ENCODE data around the gene MYO3B.

MYO3B gene

GRCh38 chr2:170503563-170503962, 325.6 kb downstream of the MYO3B start:
- DNase-seq (ENCODE audit: low read depth), result no peak
- no peak overlapping the region for H3K4me3 ChIP-seq (ENCODE audit: low read depth, low read length)
- no peak for TF ChIP-seq CTCF (IDR thresholded peaks at IDR 0.05; ENCODE audit: low read depth, low read length, missing control alignments)

- TF ChIP-seq CTCF (IDR thresholded peaks at IDR 0.05; ENCODE audit: low read depth, low read length, missing control alignments), result no peak
- H3K4me3 ChIP-seq (ENCODE audit: low read depth, low read length), result no peak overlapping the region
- DNase-seq (ENCODE audit: low read depth), result no peak
These were observed 326.2 kb downstream of the MYO3B start for GRCh38 chr2:170503971-170504809.

- no peak for TF ChIP-seq CTCF (IDR thresholded peaks at IDR 0.05; ENCODE audit: low read depth, low read length, missing control alignments)
- H3K4me3 ChIP-seq (ENCODE audit: low read depth, low read length), result no peak overlapping the region
- DNase-seq (ENCODE audit: low read depth), result no peak
These were observed 326.8 kb downstream of the MYO3B start for GRCh38 chr2:170504810-170505145.

GRCh38 chr2:170505631-170506275, 327.8 kb downstream of the MYO3B start:
- no peak for TF ChIP-seq CTCF (IDR thresholded peaks at IDR 0.05; ENCODE audit: low read depth, low read length, missing control alignments)
- DNase-seq (ENCODE audit: low read depth), result no peak
- no peak overlapping the region for H3K4me3 ChIP-seq (ENCODE audit: low read depth, low read length)

GRCh38 chr2:170509452-170510193, 331.7 kb downstream of the MYO3B start:
- TF ChIP-seq CTCF (IDR thresholded peaks at IDR 0.05; ENCODE audit: low read depth, low read length, missing control alignments), result no peak
- DNase-seq (ENCODE audit: low read depth), result peak; percentile 15
- H3K4me3 ChIP-seq (ENCODE audit: low read depth, low read length), result no peak overlapping the region

GRCh38 chr2:170512266-170512665, 334.3 kb downstream of the MYO3B start:
- TF ChIP-seq CTCF (IDR thresholded peaks at IDR 0.05; ENCODE audit: low read depth, low read length, missing control alignments), result no peak
- DNase-seq (ENCODE audit: low read depth), result no peak
- H3K4me3 ChIP-seq (ENCODE audit: low read depth, low read length), result no peak overlapping the region
